MM.1S (cell line): ENCODE results near the gene TTLL1.

Source experiments
- DNase-seq: peaks from one replicate; pipeline ENCODE4 v3.0.0-alpha.2; 2015
- H2AFZ ChIP-seq: fragments of 300-600 bp; sonication (generic); 2 replicates; pipeline ENCODE4 v1.6.0; 2016; ENCODE audit warnings: antibody characterized with exemption, low read length
- H3F3A ChIP-seq: fragments of 300-600 bp; sonication (generic); 2 replicates; pipeline ENCODE4 v1.6.1; 2016; ENCODE audit warnings: mild to moderate bottlenecking, antibody characterized with exemption, low read length, moderate library complexity, mixed read lengths; ENCODE audit not compliant: insufficient read depth
- H3K27ac ChIP-seq: fragments of 300-600 bp; sonication (generic); 2 replicates; pipeline ENCODE4 v1.5.1; 2016; ENCODE audit warnings: mild to moderate bottlenecking, low read length
- H3K27me3 ChIP-seq: fragments of 300-600 bp; sonication (generic); replicated peaks from 2 replicates; pipeline ENCODE4 v1.6.0; 2016; ENCODE audit warnings: low read length; ENCODE audit not compliant: insufficient read depth
- H3K36me3 ChIP-seq: fragments of 300-600 bp; sonication (generic); replicated peaks from 2 replicates; pipeline ENCODE4 v1.6.1; 2016; ENCODE audit warnings: mild to moderate bottlenecking, low read length, mixed read lengths; ENCODE audit not compliant: insufficient read depth
- H3K4me1 ChIP-seq: fragments of 300-600 bp; sonication (generic); 2 replicates; pipeline ENCODE4 v1.6.1; 2016; ENCODE audit warnings: low read length, mixed read lengths
- H3K4me2 ChIP-seq: fragments of 300-600 bp; sonication (generic); 2 replicates; pipeline ENCODE4 v1.6.0; 2016; ENCODE audit warnings: low read depth, low read length
- H3K4me3 ChIP-seq: fragments of 300-600 bp; sonication (generic); 2 replicates; pipeline ENCODE4 v1.5.1; 2016; ENCODE audit warnings: low read length, mixed read lengths
- H3K79me2 ChIP-seq: fragments of 300-600 bp; sonication (generic); 2 replicates; pipeline ENCODE4 v1.6.1; 2016; ENCODE audit warnings: mixed run types, low read length, mixed read lengths
- H3K9ac ChIP-seq: fragments of 300-600 bp; sonication (generic); 2 replicates; pipeline ENCODE4 v1.6.1; 2016; ENCODE audit warnings: low read length, mixed read lengths
- H3K9me2 ChIP-seq: fragments of 300-600 bp; sonication (generic); replicated peaks from 2 replicates; pipeline ENCODE4 v1.6.1; 2016; ENCODE audit warnings: mild to moderate bottlenecking, low read length, mixed read lengths; ENCODE audit not compliant: insufficient read depth
- H3K9me3 ChIP-seq: fragments of 300-600 bp; sonication (generic); replicated peaks from 2 replicates; pipeline ENCODE4 v1.6.1; 2016; ENCODE audit warnings: mild to moderate bottlenecking, low read length, mixed read lengths; ENCODE audit not compliant: insufficient read depth
- H4K20me1 ChIP-seq: fragments of 300-600 bp; sonication (generic); 2 replicates; pipeline ENCODE4 v1.6.1; 2016; ENCODE audit warnings: mild to moderate bottlenecking, low read length, moderate library complexity, mixed read lengths; ENCODE audit not compliant: insufficient read depth
- CTCF ChIP-seq: fragments of 300-600 bp; sonication (generic); IDR thresholded peaks from 2 replicates; pipeline ENCODE4 v1.5.1; 2016; ENCODE audit warnings: antibody characterized with exemption, low read length, mixed read lengths
- EZH2 ChIP-seq: fragments of 300-600 bp; sonication (generic); optimal IDR thresholded peaks from 2 replicates; pipeline ENCODE3; 2017; ENCODE audit warnings: low read depth, mild to moderate bottlenecking, antibody characterized with exemption, low read length, mixed read lengths
- EZH2phosphoT487 ChIP-seq: fragments of 300-600 bp; sonication (generic); IDR thresholded peaks from 2 replicates; pipeline ENCODE4 v1.6.1; 2018; ENCODE audit warnings: antibody characterized with exemption, low read length

TTLL1 gene

GRCh38 chr22:43110444-43110926, 21.3 kb upstream of the TTLL1 start, which contains the start of gene BIK:
Gene BIK, plus strand, starts transcription at chr22:43110750. Its CDS starts 13,273 bp downstream, at chr22:43124023.
- peak within 1 kb of the TSS; percentile 52; the same call in 1 of the 2 replicates for H3K9ac ChIP-seq
- peaks cover 17% of the 10 kb centered on the region; the same call in 1 of the 2 replicates for H3K27me3 ChIP-seq
- peaks cover 3% of the 10 kb centered on the region; the same call in 1 of the 2 replicates for H3K4me1 ChIP-seq
- peak within 1 kb of the TSS; percentile 74 for H3K4me3 ChIP-seq
- no peaks in the 10 kb centered on the region for H3K79me2 ChIP-seq
- TF ChIP-seq CTCF (peak; percentile 26), EZH2phosphoT487 (no peak)
- H3K27ac ChIP-seq = no peak within 1 kb of the TSS
- H3K9me3 ChIP-seq = no peaks in the 10 kb centered on the region
- H3F3A ChIP-seq = no peaks in the 10 kb centered on the region
- H3K4me2 ChIP-seq = peak within 1 kb of the TSS; percentile 97
- H3K9me2 ChIP-seq = no peaks in the 10 kb centered on the region
- peak; percentile 61 for DNase-seq
- H4K20me1 ChIP-seq = no peaks in the 10 kb centered on the region
- H2AFZ ChIP-seq = peak within 1 kb of the TSS; percentile 86
- H3K36me3 ChIP-seq = no peaks in the 10 kb centered on the region

DNA sequence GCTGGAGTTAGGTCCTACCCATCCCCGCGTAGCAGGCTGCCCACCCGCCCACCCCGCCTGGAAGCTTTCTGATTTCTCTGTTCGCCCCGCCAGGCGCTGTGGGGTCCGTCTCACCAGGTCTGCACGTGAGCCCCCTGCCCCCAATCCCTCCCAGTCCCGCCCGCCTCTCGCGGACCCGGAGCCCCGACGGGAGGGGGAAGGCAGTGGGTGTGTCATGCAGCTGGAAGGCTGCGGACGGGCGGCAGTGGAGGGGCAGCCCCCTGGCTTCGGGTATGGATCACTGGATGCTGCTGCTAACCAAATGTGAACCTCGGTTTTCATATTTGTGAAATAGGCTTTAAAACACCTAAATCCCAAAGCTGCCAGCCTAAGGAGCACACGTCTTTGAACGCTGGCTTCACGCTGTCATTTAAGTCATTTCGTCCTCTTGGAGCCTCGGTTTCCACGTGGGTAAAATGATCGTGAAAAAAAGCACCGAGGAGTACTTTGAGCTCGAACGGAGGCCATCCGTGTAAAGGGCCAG, 20.8 kb upstream of the TTLL1 start:
- Histone ChIP-seq H3K4me3 (peak overlapping the region; percentile 31; the same call in 1 of the 2 replicates), H2AFZ (peak overlapping the region; percentile 69), H3K4me2 (peak overlapping the region; percentile 73), H3K36me3 (no peaks in the 10 kb centered on the region), H3F3A (no peaks in the 10 kb centered on the region), H3K27ac (no peak overlapping the region), H3K9me3 (no peaks in the 10 kb centered on the region), H3K9me2 (no peaks in the 10 kb centered on the region), H3K9ac (no peak overlapping the region), H3K4me1 (peaks cover 3% of the 10 kb centered on the region; the same call in 1 of the 2 replicates), H4K20me1 (no peaks in the 10 kb centered on the region), H3K27me3 (peaks cover 17% of the 10 kb centered on the region; the same call in 1 of the 2 replicates), H3K79me2 (no peaks in the 10 kb centered on the region)
- TF ChIP-seq CTCF (no peak), EZH2phosphoT487 (no peak), EZH2 (no peak)
- no peak for DNase-seq

GRCh38 chr22:43109511-43109910, 20.3 kb upstream of the TTLL1 start:
- Histone ChIP-seq H3K27ac (no peak overlapping the region), H3K79me2 (no peaks in the 10 kb centered on the region), H3K9me3 (no peaks in the 10 kb centered on the region), H3K4me3 (no peak overlapping the region), H3K27me3 (peaks cover 17% of the 10 kb centered on the region; the same call in 1 of the 2 replicates), H3K4me1 (peaks cover 3% of the 10 kb centered on the region; the same call in 1 of the 2 replicates), H3F3A (no peaks in the 10 kb centered on the region; the same call in 1 of the 2 replicates), H3K9me2 (no peaks in the 10 kb centered on the region), H2AFZ (no peak overlapping the region), H3K36me3 (no peaks in the 10 kb centered on the region), H4K20me1 (no peaks in the 10 kb centered on the region), H3K4me2 (no peak overlapping the region), H3K9ac (no peak overlapping the region)
- TF ChIP-seq CTCF (no peak), EZH2 (no peak), EZH2phosphoT487 (no peak)
- no peak for DNase-seq
